Measurements from ENCODE around the gene SDK2.

SDK2 gene

GRCh38 chr17:73436954-73437353 is 207.3 kb downstream of the SDK2 start:
- Histone ChIP-seq H3K27ac (ENCODE audit: low read depth, low read length) (no peak overlapping the region), H3K4me1 (ENCODE audit: control insufficient read depth, insufficient read depth, low read length) (no peaks in the 10 kb centered on the region), H3K4me3 (ENCODE audit: low read length) (no peak overlapping the region), H3K27me3 (ENCODE audit: control insufficient read depth, insufficient read depth, low read length) (no peaks in the 10 kb centered on the region), H3K9ac (ENCODE audit: low read length) (no peak overlapping the region), H3K36me3 (ENCODE audit: control insufficient read depth, insufficient read depth, low read length) (no peaks in the 10 kb centered on the region)

- no peaks in the 10 kb centered on the region for H3K4me1 ChIP-seq (ENCODE audit: control insufficient read depth, insufficient read depth, low read length)
- no peak overlapping the region for H3K9ac ChIP-seq (ENCODE audit: low read length)
- no peaks in the 10 kb centered on the region for H3K36me3 ChIP-seq (ENCODE audit: control insufficient read depth, insufficient read depth, low read length)
- H3K27me3 ChIP-seq (ENCODE audit: control insufficient read depth, insufficient read depth, low read length) = no peaks in the 10 kb centered on the region
- H3K4me3 ChIP-seq (ENCODE audit: low read length) = no peak overlapping the region
- no peak overlapping the region for H3K27ac ChIP-seq (ENCODE audit: low read depth, low read length)
These were observed 208.8 kb downstream of the SDK2 start for GRCh38 chr17:73435412-73435811.

GRCh38 chr17:73434154-73434553 is 210.1 kb downstream of the SDK2 start:
- Histone ChIP-seq H3K4me1 (ENCODE audit: control insufficient read depth, insufficient read depth, low read length) (peaks cover 3% of the 10 kb centered on the region), H3K9ac (ENCODE audit: low read length) (no peak overlapping the region), H3K36me3 (ENCODE audit: control insufficient read depth, insufficient read depth, low read length) (no peaks in the 10 kb centered on the region), H3K27ac (ENCODE audit: low read depth, low read length) (no peak overlapping the region), H3K4me3 (ENCODE audit: low read length) (no peak overlapping the region), H3K27me3 (ENCODE audit: control insufficient read depth, insufficient read depth, low read length) (no peaks in the 10 kb centered on the region)

GRCh38 chr17:73433501-73433900 is 210.7 kb downstream of the SDK2 start:
- Histone ChIP-seq H3K36me3 (ENCODE audit: control insufficient read depth, insufficient read depth, low read length) (no peaks in the 10 kb centered on the region), H3K4me3 (ENCODE audit: low read length) (no peak overlapping the region), H3K27me3 (ENCODE audit: control insufficient read depth, insufficient read depth, low read length) (no peaks in the 10 kb centered on the region), H3K27ac (ENCODE audit: low read depth, low read length) (no peak overlapping the region), H3K4me1 (ENCODE audit: control insufficient read depth, insufficient read depth, low read length) (peaks cover 3% of the 10 kb centered on the region), H3K9ac (ENCODE audit: low read length) (no peak overlapping the region)

GRCh38 chr17:73432624-73433190 is 211.5 kb downstream of the SDK2 start:
- H3K27me3 ChIP-seq (ENCODE audit: control insufficient read depth, insufficient read depth, low read length) = no peaks in the 10 kb centered on the region
- no peak overlapping the region for H3K4me3 ChIP-seq (ENCODE audit: low read length)
- peaks cover 3% of the 10 kb centered on the region for H3K4me1 ChIP-seq (ENCODE audit: control insufficient read depth, insufficient read depth, low read length)
- H3K27ac ChIP-seq (ENCODE audit: low read depth, low read length) = no peak overlapping the region
- H3K36me3 ChIP-seq (ENCODE audit: control insufficient read depth, insufficient read depth, low read length) = no peaks in the 10 kb centered on the region
- no peak overlapping the region for H3K9ac ChIP-seq (ENCODE audit: low read length)

GRCh38 chr17:73431401-73432205 is 212.6 kb downstream of the SDK2 start:
- Histone ChIP-seq H3K4me1 (ENCODE audit: control insufficient read depth, insufficient read depth, low read length) (peaks cover 3% of the 10 kb centered on the region), H3K36me3 (ENCODE audit: control insufficient read depth, insufficient read depth, low read length) (no peaks in the 10 kb centered on the region), H3K4me3 (ENCODE audit: low read length) (no peak overlapping the region), H3K27me3 (ENCODE audit: control insufficient read depth, insufficient read depth, low read length) (no peaks in the 10 kb centered on the region), H3K9ac (ENCODE audit: low read length) (no peak overlapping the region), H3K27ac (ENCODE audit: low read depth, low read length) (no peak overlapping the region)

GRCh38 chr17:73430848-73431247 is 213.4 kb downstream of the SDK2 start:
- Histone ChIP-seq H3K4me3 (ENCODE audit: low read length) (no peak overlapping the region), H3K27me3 (ENCODE audit: control insufficient read depth, insufficient read depth, low read length) (no peaks in the 10 kb centered on the region)

GRCh38 chr17:73430165-73430680 is 214.0 kb downstream of the SDK2 start:
- Histone ChIP-seq H3K4me3 (ENCODE audit: low read length) (no peak overlapping the region), H3K27ac (ENCODE audit: low read depth, low read length) (no peak overlapping the region), H3K27me3 (ENCODE audit: control insufficient read depth, insufficient read depth, low read length) (no peaks in the 10 kb centered on the region), H3K9ac (ENCODE audit: low read length) (no peak overlapping the region), H3K4me1 (ENCODE audit: control insufficient read depth, insufficient read depth, low read length) (peaks cover 3% of the 10 kb centered on the region), H3K36me3 (ENCODE audit: control insufficient read depth, insufficient read depth, low read length) (no peaks in the 10 kb centered on the region)

More at GRCh38 chr17:73430848-73431247, 213.4 kb downstream of the SDK2 start:
- no peaks in the 10 kb centered on the region for H3K36me3 ChIP-seq (ENCODE audit: control insufficient read depth, insufficient read depth, low read length)
- no peak overlapping the region for H3K27ac ChIP-seq (ENCODE audit: low read depth, low read length)
- no peak overlapping the region for H3K9ac ChIP-seq (ENCODE audit: low read length)
- peaks cover 3% of the 10 kb centered on the region for H3K4me1 ChIP-seq (ENCODE audit: control insufficient read depth, insufficient read depth, low read length)

- Histone ChIP-seq H3K27me3 (ENCODE audit: control insufficient read depth, insufficient read depth, low read length) (no peaks in the 10 kb centered on the region), H3K4me3 (ENCODE audit: low read length) (no peak overlapping the region), H3K9ac (ENCODE audit: low read length) (no peak overlapping the region), H3K36me3 (ENCODE audit: control insufficient read depth, insufficient read depth, low read length) (no peaks in the 10 kb centered on the region), H3K4me1 (ENCODE audit: control insufficient read depth, insufficient read depth, low read length) (peaks cover 3% of the 10 kb centered on the region), H3K27ac (ENCODE audit: low read depth, low read length) (no peak overlapping the region)
These were observed 214.6 kb downstream of the SDK2 start for GRCh38 chr17:73429440-73430164.

- Histone ChIP-seq H3K4me3 (ENCODE audit: low read length) (no peak overlapping the region), H3K27me3 (ENCODE audit: control insufficient read depth, insufficient read depth, low read length) (no peaks in the 10 kb centered on the region), H3K9ac (ENCODE audit: low read length) (no peak overlapping the region), H3K27ac (ENCODE audit: low read depth, low read length) (no peak overlapping the region), H3K36me3 (ENCODE audit: control insufficient read depth, insufficient read depth, low read length) (no peaks in the 10 kb centered on the region), H3K4me1 (ENCODE audit: control insufficient read depth, insufficient read depth, low read length) (peaks cover 3% of the 10 kb centered on the region)
These were observed 217.0 kb downstream of the SDK2 start for GRCh38 chr17:73427198-73427597.

GRCh38 chr17:73424571-73424970 is 219.7 kb downstream of the SDK2 start:
- H3K4me3 ChIP-seq (ENCODE audit: low read length) = no peak overlapping the region
- H3K27me3 ChIP-seq (ENCODE audit: control insufficient read depth, insufficient read depth, low read length) = no peaks in the 10 kb centered on the region
- peaks cover under 1% of the 10 kb centered on the region for H3K4me1 ChIP-seq (ENCODE audit: control insufficient read depth, insufficient read depth, low read length)

GRCh38 chr17:73423806-73424205 is 220.4 kb downstream of the SDK2 start:
- no peak overlapping the region for H3K9ac ChIP-seq (ENCODE audit: low read length)
- no peak overlapping the region for H3K4me3 ChIP-seq (ENCODE audit: low read length)
- no peaks in the 10 kb centered on the region for H3K36me3 ChIP-seq (ENCODE audit: control insufficient read depth, insufficient read depth, low read length)
- H3K27me3 ChIP-seq (ENCODE audit: control insufficient read depth, insufficient read depth, low read length) = no peaks in the 10 kb centered on the region
- H3K4me1 ChIP-seq (ENCODE audit: control insufficient read depth, insufficient read depth, low read length) = no peaks in the 10 kb centered on the region
- H3K27ac ChIP-seq (ENCODE audit: low read depth, low read length) = no peak overlapping the region

More at GRCh38 chr17:73424571-73424970, 219.7 kb downstream of the SDK2 start:
- Histone ChIP-seq H3K36me3 (ENCODE audit: control insufficient read depth, insufficient read depth, low read length) (no peaks in the 10 kb centered on the region), H3K9ac (ENCODE audit: low read length) (no peak overlapping the region), H3K27ac (ENCODE audit: low read depth, low read length) (no peak overlapping the region)

All from rectal smooth muscle tissue (tissue), 1 donor.